ENCODE data around the gene ANXA2. TPM values are rescaled to one million over a fixed set of nuclear protein-coding genes. Genes with fewer than 3 reads are reported as not detected.

Gene ANXA2
- total RNA-seq, 4 donors from 2014 or later: 487 to 718 (median 620) TPM

DNA sequence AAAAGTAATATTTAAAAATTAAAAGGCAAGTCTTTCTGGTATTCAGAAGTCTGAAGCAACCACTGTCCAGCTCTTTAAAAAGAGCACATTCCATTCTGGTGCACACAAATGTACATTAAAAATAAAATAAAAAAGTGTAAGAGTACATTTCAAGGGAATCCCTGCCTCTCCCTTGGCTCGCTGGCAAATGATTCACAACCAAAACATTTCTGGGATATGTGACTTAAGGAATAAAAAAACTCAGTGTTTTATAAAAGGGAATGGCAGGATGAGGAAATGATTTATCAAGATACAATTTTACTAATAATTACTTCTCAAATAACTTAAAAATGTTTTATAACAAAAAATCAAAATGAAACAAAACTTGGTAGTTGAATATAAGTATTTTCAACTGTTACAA, 23.8 kb upstream of the ANXA2 start:
- H3K4me3 ChIP-seq: no peak overlapping the region
- in situ Hi-C loops (cut with MboI; ENCODE audit: low pct_ligation_motif_present in 1 of 4, low pct_unique_long_range_greater_than_20kb in 1 of 4, low sequenced_read_pairs in 3 of 4) (no loop called here), intact Hi-C loops (cut with DNase I; ENCODE audit: low total_unique reads) (no loop called here)
- no peaks in the 10 kb centered on the region for H3K9me3 ChIP-seq
- H3K27ac ChIP-seq: no peak overlapping the region
- DNase-seq: no peak
- no peak for TF ChIP-seq POLR2A (IDR thresholded peaks at IDR 0.05)
- TF ChIP-seq, protein P1, sequence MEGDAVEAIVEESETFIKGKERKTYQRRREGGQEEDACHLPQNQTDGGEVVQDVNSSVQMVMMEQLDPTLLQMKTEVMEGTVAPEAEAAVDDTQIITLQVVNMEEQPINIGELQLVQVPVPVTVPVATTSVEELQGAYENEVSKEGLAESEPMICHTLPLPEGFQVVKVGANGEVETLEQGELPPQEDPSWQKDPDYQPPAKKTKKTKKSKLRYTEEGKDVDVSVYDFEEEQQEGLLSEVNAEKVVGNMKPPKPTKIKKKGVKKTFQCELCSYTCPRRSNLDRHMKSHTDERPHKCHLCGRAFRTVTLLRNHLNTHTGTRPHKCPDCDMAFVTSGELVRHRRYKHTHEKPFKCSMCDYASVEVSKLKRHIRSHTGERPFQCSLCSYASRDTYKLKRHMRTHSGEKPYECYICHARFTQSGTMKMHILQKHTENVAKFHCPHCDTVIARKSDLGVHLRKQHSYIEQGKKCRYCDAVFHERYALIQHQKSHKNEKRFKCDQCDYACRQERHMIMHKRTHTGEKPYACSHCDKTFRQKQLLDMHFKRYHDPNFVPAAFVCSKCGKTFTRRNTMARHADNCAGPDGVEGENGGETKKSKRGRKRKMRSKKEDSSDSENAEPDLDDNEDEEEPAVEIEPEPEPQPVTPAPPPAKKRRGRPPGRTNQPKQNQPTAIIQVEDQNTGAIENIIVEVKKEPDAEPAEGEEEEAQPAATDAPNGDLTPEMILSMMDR (IDR thresholded peaks at IDR 0.05): no peak
- TF ChIP-seq POLR2AphosphoS5 (IDR thresholded peaks at IDR 0.05): no peak
- no peak for TF ChIP-seq EP300 (IDR thresholded peaks at IDR 0.05; ENCODE audit: low read depth)
- no peaks in the 10 kb centered on the region for H3K36me3 ChIP-seq
- H3K27me3 ChIP-seq: no peaks in the 10 kb centered on the region
- 75 to 79% methylated on average over 1 of the region's 1 CpG for WGBS, 2 donors (ENCODE audit: low coverage in 1 of 2)
- peaks cover 0 to 18% (median 0%) of the 10 kb centered on the region in 4 donors for H3K4me1 ChIP-seq

DNA sequence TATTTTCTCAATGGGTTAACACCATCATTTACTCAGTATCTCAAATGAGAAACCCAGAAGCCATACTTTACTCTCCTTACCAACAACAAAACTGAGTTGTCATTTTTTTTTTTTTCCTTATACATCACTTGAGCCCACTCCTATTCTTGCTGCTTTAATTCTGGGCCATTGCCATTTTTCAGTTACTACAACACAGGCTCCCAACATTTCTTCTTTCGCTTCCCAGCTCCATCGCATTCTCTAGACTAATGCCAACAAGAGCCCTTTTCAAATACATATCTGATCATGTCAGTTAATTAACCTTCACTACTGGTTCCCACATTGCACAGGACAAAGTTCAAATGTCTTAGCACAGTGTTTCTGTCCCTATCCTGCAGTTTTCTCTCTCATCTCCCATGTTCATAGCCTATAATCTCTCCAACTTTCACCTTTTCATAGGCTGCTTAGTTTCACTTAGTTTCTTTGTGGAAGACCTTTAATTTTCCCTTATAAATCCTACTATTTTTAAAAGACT, 22.5 kb upstream of the ANXA2 start:
- Histone ChIP-seq H3K4me3 (no peak overlapping the region), H3K9me3 (no peaks in the 10 kb centered on the region), H3K27me3 (no peaks in the 10 kb centered on the region), H3K4me1 (peaks cover 0 to 18% (median 0%) of the 10 kb centered on the region in 4 donors), H3K36me3 (no peaks in the 10 kb centered on the region), H3K27ac (no peak overlapping the region)
- 57 to 80% methylated on average over 2 of the region's 2 CpGs for WGBS, 2 donors (ENCODE audit: low coverage in 1 of 2)
- TF ChIP-seq POLR2AphosphoS5 (IDR thresholded peaks at IDR 0.05): no peak
- TF ChIP-seq, protein P1 (IDR thresholded peaks at IDR 0.05): no peak
- TF ChIP-seq EP300 (IDR thresholded peaks at IDR 0.05; ENCODE audit: low read depth): no peak
- TF ChIP-seq POLR2A (IDR thresholded peaks at IDR 0.05): no peak
- in situ Hi-C loops (cut with MboI; ENCODE audit: low pct_ligation_motif_present in 1 of 4, low pct_unique_long_range_greater_than_20kb in 1 of 4, low sequenced_read_pairs in 3 of 4) (no loop called here), intact Hi-C loops (cut with DNase I; ENCODE audit: low total_unique reads) (no loop called here)
- no peak for DNase-seq

DNA sequence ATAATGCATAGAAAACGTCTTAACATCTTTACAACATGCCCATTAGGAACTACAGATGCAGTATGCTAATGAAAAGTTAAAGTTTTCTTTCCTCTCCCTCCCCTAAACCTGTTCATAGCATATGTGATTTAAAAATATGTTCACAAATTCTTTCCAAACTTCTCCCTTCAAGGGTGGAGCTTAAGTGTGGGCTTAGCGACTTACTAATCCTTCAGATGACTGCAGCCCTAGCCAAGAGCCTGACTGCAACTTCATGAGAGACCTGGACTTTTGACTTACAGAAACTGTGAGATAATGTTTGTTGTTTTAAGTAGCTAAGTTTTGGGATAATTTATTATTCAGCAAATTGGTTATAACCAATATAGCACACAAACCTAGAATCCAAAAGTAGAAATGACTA, 22.0 kb upstream of the ANXA2 start:
- Histone ChIP-seq H3K27me3 (no peaks in the 10 kb centered on the region), H3K4me3 (no peak overlapping the region), H3K9me3 (no peaks in the 10 kb centered on the region), H3K27ac (no peak overlapping the region), H3K4me1 (peaks cover 0 to 18% (median 0%) of the 10 kb centered on the region in 4 donors), H3K36me3 (no peaks in the 10 kb centered on the region)
- in situ Hi-C loops (cut with MboI; ENCODE audit: low pct_ligation_motif_present in 1 of 4, low pct_unique_long_range_greater_than_20kb in 1 of 4, low sequenced_read_pairs in 3 of 4) (no loop called here), intact Hi-C loops (cut with DNase I; ENCODE audit: low total_unique reads) (no loop called here)
- no peak for DNase-seq
- TF ChIP-seq, protein P1 (IDR thresholded peaks at IDR 0.05): no peak
- no peak for TF ChIP-seq POLR2A (IDR thresholded peaks at IDR 0.05)
- TF ChIP-seq POLR2AphosphoS5 (IDR thresholded peaks at IDR 0.05): no peak
- no peak for TF ChIP-seq EP300 (IDR thresholded peaks at IDR 0.05; ENCODE audit: low read depth)
- 81 to 93% methylated on average over 2 of the region's 2 CpGs for WGBS, 2 donors (ENCODE audit: low coverage in 1 of 2)

DNA sequence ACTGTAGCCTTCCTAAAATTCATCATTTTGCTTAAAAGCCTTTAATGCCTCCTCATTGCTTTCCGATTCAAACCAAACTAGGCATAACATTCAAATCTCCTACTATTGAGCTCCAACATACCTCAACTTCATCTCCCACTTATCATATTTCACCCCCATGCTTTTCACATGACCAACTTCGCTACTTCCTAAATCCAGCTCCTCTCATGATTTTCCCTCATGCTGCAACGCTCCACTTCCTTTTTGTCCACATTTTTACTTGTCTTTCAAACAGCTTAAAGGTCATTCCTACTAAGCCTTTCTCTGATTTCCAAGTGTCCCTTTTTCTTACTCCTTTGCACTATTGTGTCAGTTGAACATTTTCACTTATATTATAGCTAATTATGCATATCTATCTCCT, 20.3 kb upstream of the ANXA2 start:
- intact Hi-C loops (cut with DNase I; ENCODE audit: low total_unique reads): no loop called here
- no peaks in the 10 kb centered on the region for H3K9me3 ChIP-seq
- WGBS, 2 donors (ENCODE audit: low coverage in 1 of 2): 88 to 94% methylated on average over 3 of the region's 3 CpGs
- no peak overlapping the region for H3K4me3 ChIP-seq
- no peaks in the 10 kb centered on the region for H3K36me3 ChIP-seq
- TF ChIP-seq POLR2AphosphoS5 (IDR thresholded peaks at IDR 0.05) (no peak), POLR2A (IDR thresholded peaks at IDR 0.05) (no peak), EP300 (IDR thresholded peaks at IDR 0.05; ENCODE audit: low read depth) (no peak)
- TF ChIP-seq, protein P1 (IDR thresholded peaks at IDR 0.05): no peak
- in situ Hi-C loops (cut with MboI; ENCODE audit: low pct_ligation_motif_present in 1 of 4, low pct_unique_long_range_greater_than_20kb in 1 of 4, low sequenced_read_pairs in 3 of 4): no loop called here
- H3K27me3 ChIP-seq: no peaks in the 10 kb centered on the region
- peaks cover 0 to 11% (median 2%) of the 10 kb centered on the region in 4 donors for H3K4me1 ChIP-seq
- no peak overlapping the region for H3K27ac ChIP-seq
- no peak for DNase-seq

Measured in transverse colon (tissue), 4 donors.